ENCODE results near the gene C10orf143. TPM values are rescaled to one million over a fixed set of nuclear protein-coding genes. Genes with fewer than 3 reads are reported as not detected.

The C10orf143 gene
- total RNA-seq, 1 experiment from 2014 or later, result 1.6 TPM

DNA sequence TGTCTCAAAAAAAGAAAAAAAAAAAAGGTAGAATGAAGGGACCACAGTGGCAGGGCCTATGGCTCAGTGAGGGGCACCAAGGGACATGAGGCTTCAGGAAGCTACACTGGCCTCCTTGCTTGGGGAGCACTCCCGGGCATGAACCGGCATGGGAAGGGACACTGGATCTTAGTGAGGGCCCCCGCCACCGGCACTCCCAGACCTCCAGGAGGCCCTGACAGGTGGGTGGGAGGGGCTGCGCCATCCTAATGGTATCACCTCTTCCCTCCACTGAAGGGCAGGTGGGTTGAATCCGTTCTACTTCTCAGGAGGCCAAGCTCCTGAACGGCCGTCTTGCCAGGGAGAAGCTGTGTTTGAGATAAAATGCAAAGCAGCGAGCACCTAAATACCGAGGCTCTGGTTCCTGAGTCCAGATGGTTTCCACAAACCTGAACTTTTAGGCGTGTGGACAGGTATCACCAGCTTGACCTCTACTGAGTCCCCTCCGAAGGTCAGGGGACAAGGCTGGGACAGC is 69.8 kb downstream of the C10orf143 start:
- ChIA-PET POLR2A (interaction anchor here (0.6 kb wide), 1 partner anchor 49 kb away, joined by 9 read pairs; no protein-coding TSS in a partner anchor), CTCF (interaction anchor here (0.8 to 1.0 kb wide), 2 partner anchors 58 to 152 kb away, joined by 3 read pairs; no protein-coding TSS in a partner anchor)
- Mint-ChIP-seq H3K9me3 (no peaks in the 10 kb centered on the region), H3K27me3 (ENCODE audit: low read depth) (no peaks in the 10 kb centered on the region), H3K4me1 (peaks cover 22% of the 10 kb centered on the region), H3K27ac (no peak overlapping the region), H3K4me3 (no peak overlapping the region), H3K36me3 (no peaks in the 10 kb centered on the region)
- TF ChIP-seq, protein P1, sequence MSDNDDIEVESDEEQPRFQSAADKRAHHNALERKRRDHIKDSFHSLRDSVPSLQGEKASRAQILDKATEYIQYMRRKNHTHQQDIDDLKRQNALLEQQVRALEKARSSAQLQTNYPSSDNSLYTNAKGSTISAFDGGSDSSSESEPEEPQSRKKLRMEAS (CRISPR knock-in tag; IDR thresholded peaks at IDR 0.05), result no peak
- TF ChIP-seq, protein P2, sequence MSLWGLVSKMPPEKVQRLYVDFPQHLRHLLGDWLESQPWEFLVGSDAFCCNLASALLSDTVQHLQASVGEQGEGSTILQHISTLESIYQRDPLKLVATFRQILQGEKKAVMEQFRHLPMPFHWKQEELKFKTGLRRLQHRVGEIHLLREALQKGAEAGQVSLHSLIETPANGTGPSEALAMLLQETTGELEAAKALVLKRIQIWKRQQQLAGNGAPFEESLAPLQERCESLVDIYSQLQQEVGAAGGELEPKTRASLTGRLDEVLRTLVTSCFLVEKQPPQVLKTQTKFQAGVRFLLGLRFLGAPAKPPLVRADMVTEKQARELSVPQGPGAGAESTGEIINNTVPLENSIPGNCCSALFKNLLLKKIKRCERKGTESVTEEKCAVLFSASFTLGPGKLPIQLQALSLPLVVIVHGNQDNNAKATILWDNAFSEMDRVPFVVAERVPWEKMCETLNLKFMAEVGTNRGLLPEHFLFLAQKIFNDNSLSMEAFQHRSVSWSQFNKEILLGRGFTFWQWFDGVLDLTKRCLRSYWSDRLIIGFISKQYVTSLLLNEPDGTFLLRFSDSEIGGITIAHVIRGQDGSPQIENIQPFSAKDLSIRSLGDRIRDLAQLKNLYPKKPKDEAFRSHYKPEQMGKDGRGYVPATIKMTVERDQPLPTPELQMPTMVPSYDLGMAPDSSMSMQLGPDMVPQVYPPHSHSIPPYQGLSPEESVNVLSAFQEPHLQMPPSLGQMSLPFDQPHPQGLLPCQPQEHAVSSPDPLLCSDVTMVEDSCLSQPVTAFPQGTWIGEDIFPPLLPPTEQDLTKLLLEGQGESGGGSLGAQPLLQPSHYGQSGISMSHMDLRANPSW (CRISPR knock-in tag; conservative IDR thresholded peaks at IDR 0.05; ENCODE audit: low read depth), result no peak
- TF ChIP-seq MXD4 (CRISPR knock-in tag; IDR thresholded peaks at IDR 0.05; ENCODE audit: borderline replicate concordance) (no peak), FOXK1 (CRISPR knock-in tag; IDR thresholded peaks at IDR 0.05) (no peak), ATF1 (CRISPR knock-in tag; IDR thresholded peaks at IDR 0.05) (no peak), ZNF219 (CRISPR knock-in tag; IDR thresholded peaks at IDR 0.05; ENCODE audit: borderline replicate concordance) (no peak), ZNF317 (CRISPR knock-in tag; IDR thresholded peaks at IDR 0.05; ENCODE audit: borderline replicate concordance, low read depth) (no peak), SMAD3 (CRISPR knock-in tag; IDR thresholded peaks at IDR 0.05; ENCODE audit: borderline replicate concordance) (no peak), TEAD1 (CRISPR knock-in tag; IDR thresholded peaks at IDR 0.05) (no peak), GTF2I (CRISPR knock-in tag; conservative IDR thresholded peaks at IDR 0.05) (no peak), CBFB (CRISPR knock-in tag; IDR thresholded peaks at IDR 0.05; ENCODE audit: low read depth) (no peak), ZNF423 (CRISPR knock-in tag; IDR thresholded peaks at IDR 0.05) (no peak), ETV6 (CRISPR knock-in tag; IDR thresholded peaks at IDR 0.05) (no peak), ESRRA (CRISPR knock-in tag; IDR thresholded peaks at IDR 0.05; ENCODE audit: borderline replicate concordance) (no peak)
- TF ChIP-seq, protein P3, sequence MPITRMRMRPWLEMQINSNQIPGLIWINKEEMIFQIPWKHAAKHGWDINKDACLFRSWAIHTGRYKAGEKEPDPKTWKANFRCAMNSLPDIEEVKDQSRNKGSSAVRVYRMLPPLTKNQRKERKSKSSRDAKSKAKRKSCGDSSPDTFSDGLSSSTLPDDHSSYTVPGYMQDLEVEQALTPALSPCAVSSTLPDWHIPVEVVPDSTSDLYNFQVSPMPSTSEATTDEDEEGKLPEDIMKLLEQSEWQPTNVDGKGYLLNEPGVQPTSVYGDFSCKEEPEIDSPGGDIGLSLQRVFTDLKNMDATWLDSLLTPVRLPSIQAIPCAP (CRISPR knock-in tag; IDR thresholded peaks at IDR 0.05), result no peak
- TF ChIP-seq, protein P4, sequence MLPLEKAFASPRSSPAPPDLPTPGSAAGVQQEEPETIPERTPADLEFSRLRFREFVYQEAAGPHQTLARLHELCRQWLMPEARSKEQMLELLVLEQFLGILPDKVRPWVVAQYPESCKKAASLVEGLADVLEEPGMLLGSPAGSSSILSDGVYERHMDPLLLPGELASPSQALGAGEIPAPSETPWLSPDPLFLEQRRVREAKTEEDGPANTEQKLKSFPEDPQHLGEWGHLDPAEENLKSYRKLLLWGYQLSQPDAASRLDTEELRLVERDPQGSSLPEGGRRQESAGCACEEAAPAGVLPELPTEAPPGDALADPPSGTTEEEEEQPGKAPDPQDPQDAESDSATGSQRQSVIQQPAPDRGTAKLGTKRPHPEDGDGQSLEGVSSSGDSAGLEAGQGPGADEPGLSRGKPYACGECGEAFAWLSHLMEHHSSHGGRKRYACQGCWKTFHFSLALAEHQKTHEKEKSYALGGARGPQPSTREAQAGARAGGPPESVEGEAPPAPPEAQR (CRISPR knock-in tag; IDR thresholded peaks at IDR 0.05), result no peak
- TF ChIP-seq, protein P5, sequence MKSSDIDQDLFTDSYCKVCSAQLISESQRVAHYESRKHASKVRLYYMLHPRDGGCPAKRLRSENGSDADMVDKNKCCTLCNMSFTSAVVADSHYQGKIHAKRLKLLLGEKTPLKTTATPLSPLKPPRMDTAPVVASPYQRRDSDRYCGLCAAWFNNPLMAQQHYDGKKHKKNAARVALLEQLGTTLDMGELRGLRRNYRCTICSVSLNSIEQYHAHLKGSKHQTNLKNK (CRISPR knock-in tag; IDR thresholded peaks at IDR 0.05), result no peak
- DNase-seq (ENCODE audit: low spot score) (no peak), ATAC-seq (no peak)

DNA sequence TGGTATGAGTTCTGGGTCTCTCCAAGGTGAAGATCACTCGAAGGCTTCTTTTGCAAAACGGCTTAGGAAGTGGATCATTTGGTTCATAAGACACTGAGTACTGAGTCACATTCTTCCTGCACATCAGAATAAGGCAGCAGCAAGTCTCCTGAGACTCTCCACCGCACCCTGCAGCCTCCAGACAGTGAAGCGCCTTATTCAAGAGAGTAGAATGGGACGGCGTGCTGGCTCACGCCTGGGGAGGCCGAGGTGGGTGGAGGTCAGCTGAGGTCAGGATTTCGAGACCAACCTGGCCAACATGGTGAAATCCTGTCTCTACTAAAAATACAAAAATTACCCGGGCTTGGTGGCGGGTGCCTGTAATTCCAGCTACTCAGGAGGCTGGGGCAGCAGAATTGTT is 70.3 kb downstream of the C10orf143 start:
- H3K4me3 Mint-ChIP-seq, result no peak overlapping the region
- ChIA-PET POLR2A (interaction anchor here (0.6 kb wide), 1 partner anchor 50 kb away, joined by 9 read pairs; no protein-coding TSS in a partner anchor), CTCF (interaction anchor here (0.8 to 1.0 kb wide), 2 partner anchors 58 to 151 kb away, joined by 3 read pairs; no protein-coding TSS in a partner anchor)
- H3K27me3 Mint-ChIP-seq (ENCODE audit: low read depth), result no peaks in the 10 kb centered on the region
- DNase-seq (ENCODE audit: low spot score) (no peak), ATAC-seq (no peak)
- H3K9me3 Mint-ChIP-seq, result no peaks in the 10 kb centered on the region
- H3K4me1 Mint-ChIP-seq, result peaks cover 22% of the 10 kb centered on the region
- no peak overlapping the region for H3K27ac Mint-ChIP-seq
- no peaks in the 10 kb centered on the region for H3K36me3 Mint-ChIP-seq
- no peak for TF ChIP-seq ZNF423 (CRISPR knock-in tag; IDR thresholded peaks at IDR 0.05)
- TF ChIP-seq, protein P6, sequence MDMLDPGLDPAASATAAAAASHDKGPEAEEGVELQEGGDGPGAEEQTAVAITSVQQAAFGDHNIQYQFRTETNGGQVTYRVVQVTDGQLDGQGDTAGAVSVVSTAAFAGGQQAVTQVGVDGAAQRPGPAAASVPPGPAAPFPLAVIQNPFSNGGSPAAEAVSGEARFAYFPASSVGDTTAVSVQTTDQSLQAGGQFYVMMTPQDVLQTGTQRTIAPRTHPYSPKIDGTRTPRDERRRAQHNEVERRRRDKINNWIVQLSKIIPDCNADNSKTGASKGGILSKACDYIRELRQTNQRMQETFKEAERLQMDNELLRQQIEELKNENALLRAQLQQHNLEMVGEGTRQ (CRISPR knock-in tag; IDR thresholded peaks at IDR 0.05), result no peak
- TF ChIP-seq, protein P7, sequence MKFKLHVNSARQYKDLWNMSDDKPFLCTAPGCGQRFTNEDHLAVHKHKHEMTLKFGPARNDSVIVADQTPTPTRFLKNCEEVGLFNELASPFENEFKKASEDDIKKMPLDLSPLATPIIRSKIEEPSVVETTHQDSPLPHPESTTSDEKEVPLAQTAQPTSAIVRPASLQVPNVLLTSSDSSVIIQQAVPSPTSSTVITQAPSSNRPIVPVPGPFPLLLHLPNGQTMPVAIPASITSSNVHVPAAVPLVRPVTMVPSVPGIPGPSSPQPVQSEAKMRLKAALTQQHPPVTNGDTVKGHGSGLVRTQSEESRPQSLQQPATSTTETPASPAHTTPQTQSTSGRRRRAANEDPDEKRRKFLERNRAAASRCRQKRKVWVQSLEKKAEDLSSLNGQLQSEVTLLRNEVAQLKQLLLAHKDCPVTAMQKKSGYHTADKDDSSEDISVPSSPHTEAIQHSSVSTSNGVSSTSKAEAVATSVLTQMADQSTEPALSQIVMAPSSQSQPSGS (CRISPR knock-in tag; IDR thresholded peaks at IDR 0.05; ENCODE audit: borderline replicate concordance, low read depth), result no peak
- no peak for TF ChIP-seq FOXK1 (CRISPR knock-in tag; IDR thresholded peaks at IDR 0.05)
- TF ChIP-seq, protein P8, sequence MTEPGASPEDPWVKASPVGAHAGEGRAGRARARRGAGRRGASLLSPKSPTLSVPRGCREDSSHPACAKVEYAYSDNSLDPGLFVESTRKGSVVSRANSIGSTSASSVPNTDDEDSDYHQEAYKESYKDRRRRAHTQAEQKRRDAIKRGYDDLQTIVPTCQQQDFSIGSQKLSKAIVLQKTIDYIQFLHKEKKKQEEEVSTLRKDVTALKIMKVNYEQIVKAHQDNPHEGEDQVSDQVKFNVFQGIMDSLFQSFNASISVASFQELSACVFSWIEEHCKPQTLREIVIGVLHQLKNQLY (CRISPR knock-in tag; IDR thresholded peaks at IDR 0.05), result no peak
- no peak for TF ChIP-seq ZBTB21 (CRISPR knock-in tag; IDR thresholded peaks at IDR 0.05; ENCODE audit: borderline replicate concordance)
- TF ChIP-seq, protein P9, sequence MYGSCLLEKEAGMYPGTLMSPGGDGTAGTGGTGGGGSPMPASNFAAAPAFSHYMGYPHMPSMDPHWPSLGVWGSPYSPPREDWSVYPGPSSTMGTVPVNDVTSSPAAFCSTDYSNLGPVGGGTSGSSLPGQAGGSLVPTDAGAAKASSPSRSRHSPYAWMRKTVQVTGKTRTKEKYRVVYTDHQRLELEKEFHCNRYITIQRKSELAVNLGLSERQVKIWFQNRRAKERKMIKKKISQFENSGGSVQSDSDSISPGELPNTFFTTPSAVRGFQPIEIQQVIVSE (CRISPR knock-in tag; IDR thresholded peaks at IDR 0.05; ENCODE audit: borderline replicate concordance), result no peak
- TF ChIP-seq, protein P1 (CRISPR knock-in tag; IDR thresholded peaks at IDR 0.05), result no peak

All from WTC11 (cell line).